ENCODE data around the gene ISX. TPM values are rescaled to one million over a fixed set of nuclear protein-coding genes. Genes with fewer than 3 reads are reported as not detected.

The ISX gene
- total RNA-seq, 1 donor from 2014 or later: not detected

GRCh38 chr22:35099883-35100282, 33.9 kb downstream of the ISX start:
- H3K36me3 ChIP-seq: no peaks in the 10 kb centered on the region
- intact Hi-C loops (cut with micrococcal nuclease): no loop called here
- no peak overlapping the region for H3K27ac ChIP-seq (replicated peaks)
- H3K27me3 ChIP-seq (ENCODE audit: low read depth): peaks cover 45% of the 10 kb centered on the region
- no peaks in the 10 kb centered on the region for H3K9me3 ChIP-seq (replicated peaks)
- H3K4me1 ChIP-seq: no peaks in the 10 kb centered on the region
- TF ChIP-seq CTCF (IDR thresholded peaks at IDR 0.05; ENCODE audit: borderline replicate concordance): no peak
- DNase-seq: no peak
- no peak overlapping the region for H3K4me3 ChIP-seq

GRCh38 chr22:35102663-35103062, 36.7 kb downstream of the ISX start:
- DNase-seq: no peak
- TF ChIP-seq CTCF (IDR thresholded peaks at IDR 0.05; ENCODE audit: borderline replicate concordance): no peak
- Histone ChIP-seq H3K9me3 (replicated peaks) (peaks cover 13% of the 10 kb centered on the region), H3K36me3 (no peaks in the 10 kb centered on the region), H3K27me3 (ENCODE audit: low read depth) (peaks cover 35% of the 10 kb centered on the region), H3K27ac (replicated peaks) (no peak overlapping the region), H3K4me1 (no peaks in the 10 kb centered on the region), H3K4me3 (no peak overlapping the region)
- intact Hi-C loops (cut with micrococcal nuclease): no loop called here

GRCh38 chr22:35103761-35104160, 37.8 kb downstream of the ISX start:
- Histone ChIP-seq H3K27me3 (ENCODE audit: low read depth) (peaks cover 33% of the 10 kb centered on the region), H3K4me3 (no peak overlapping the region), H3K4me1 (no peaks in the 10 kb centered on the region), H3K9me3 (replicated peaks) (peaks cover 24% of the 10 kb centered on the region), H3K27ac (replicated peaks) (no peak overlapping the region), H3K36me3 (no peaks in the 10 kb centered on the region)
- DNase-seq: no peak
- intact Hi-C loops (cut with micrococcal nuclease): no loop called here
- TF ChIP-seq CTCF (IDR thresholded peaks at IDR 0.05; ENCODE audit: borderline replicate concordance): no peak

DNA sequence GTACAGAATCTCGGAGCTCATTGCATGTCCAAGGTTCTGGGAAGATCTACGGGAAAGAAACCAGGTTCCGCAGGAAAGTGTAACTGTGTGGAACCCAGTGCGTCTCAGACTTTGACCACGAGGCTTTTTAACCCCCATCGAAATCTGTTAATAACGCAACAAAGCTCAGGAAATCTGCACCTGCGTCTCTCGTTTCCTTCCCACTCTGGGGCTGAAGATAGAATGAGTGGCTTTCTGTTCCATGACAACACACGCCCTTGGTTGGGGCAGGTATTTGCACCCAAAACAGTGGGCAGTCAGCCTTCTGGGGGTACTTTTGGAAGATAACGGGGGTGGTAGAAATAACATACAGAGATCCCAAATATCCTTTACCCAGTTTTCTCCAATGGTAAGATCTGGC, 38.5 kb downstream of the ISX start:
- intact Hi-C loops (cut with micrococcal nuclease): no loop called here
- H3K4me3 ChIP-seq: no peak overlapping the region
- H3K27ac ChIP-seq (replicated peaks): no peak overlapping the region
- H3K4me1 ChIP-seq: no peaks in the 10 kb centered on the region
- DNase-seq: no peak
- no peak for TF ChIP-seq CTCF (IDR thresholded peaks at IDR 0.05; ENCODE audit: borderline replicate concordance)
- H3K27me3 ChIP-seq (ENCODE audit: low read depth): peaks cover 36% of the 10 kb centered on the region
- H3K9me3 ChIP-seq (replicated peaks): peaks cover 26% of the 10 kb centered on the region
- no peaks in the 10 kb centered on the region for H3K36me3 ChIP-seq

DNA sequence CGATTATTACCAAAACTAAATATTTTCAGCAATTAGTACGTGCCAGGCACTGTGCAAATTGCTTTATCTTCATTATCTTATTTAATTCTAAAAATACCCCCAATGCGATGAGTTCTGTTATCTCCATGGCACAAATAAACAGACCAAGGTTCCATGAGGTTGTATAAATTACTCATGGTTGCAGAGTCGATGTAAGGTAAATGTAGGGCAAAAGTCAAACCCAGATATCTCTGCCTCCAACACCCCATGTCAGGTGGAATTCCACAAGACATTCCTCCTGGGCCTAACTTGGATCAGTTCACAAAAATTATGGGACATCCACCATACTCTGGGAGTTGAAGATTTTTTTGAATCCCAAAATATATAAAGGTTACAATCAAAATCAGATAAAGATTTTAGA, 43.7 kb downstream of the ISX start:
- Histone ChIP-seq H3K27ac (replicated peaks) (no peak overlapping the region), H3K9me3 (replicated peaks) (peaks cover 26% of the 10 kb centered on the region), H3K4me1 (no peaks in the 10 kb centered on the region), H3K36me3 (no peaks in the 10 kb centered on the region), H3K27me3 (ENCODE audit: low read depth) (peaks cover 53% of the 10 kb centered on the region), H3K4me3 (no peak overlapping the region)
- no peak for DNase-seq
- intact Hi-C loops (cut with micrococcal nuclease): no loop called here
- no peak for TF ChIP-seq CTCF (IDR thresholded peaks at IDR 0.05; ENCODE audit: borderline replicate concordance)

- no peak overlapping the region for H3K4me3 ChIP-seq
- no peak overlapping the region for H3K27ac ChIP-seq (replicated peaks)
- peaks cover 24% of the 10 kb centered on the region for H3K9me3 ChIP-seq (replicated peaks)
- no peak for TF ChIP-seq CTCF (IDR thresholded peaks at IDR 0.05; ENCODE audit: borderline replicate concordance)
- H3K36me3 ChIP-seq: no peaks in the 10 kb centered on the region
- H3K27me3 ChIP-seq (ENCODE audit: low read depth): peaks cover 57% of the 10 kb centered on the region
- no peak for DNase-seq
- no peaks in the 10 kb centered on the region for H3K4me1 ChIP-seq
- intact Hi-C loops (cut with micrococcal nuclease): no loop called here
Observed at GRCh38 chr22:35111244-35111643, 45.3 kb downstream of the ISX start.
